ENCODE data around the gene MTR.

MTR gene

DNA sequence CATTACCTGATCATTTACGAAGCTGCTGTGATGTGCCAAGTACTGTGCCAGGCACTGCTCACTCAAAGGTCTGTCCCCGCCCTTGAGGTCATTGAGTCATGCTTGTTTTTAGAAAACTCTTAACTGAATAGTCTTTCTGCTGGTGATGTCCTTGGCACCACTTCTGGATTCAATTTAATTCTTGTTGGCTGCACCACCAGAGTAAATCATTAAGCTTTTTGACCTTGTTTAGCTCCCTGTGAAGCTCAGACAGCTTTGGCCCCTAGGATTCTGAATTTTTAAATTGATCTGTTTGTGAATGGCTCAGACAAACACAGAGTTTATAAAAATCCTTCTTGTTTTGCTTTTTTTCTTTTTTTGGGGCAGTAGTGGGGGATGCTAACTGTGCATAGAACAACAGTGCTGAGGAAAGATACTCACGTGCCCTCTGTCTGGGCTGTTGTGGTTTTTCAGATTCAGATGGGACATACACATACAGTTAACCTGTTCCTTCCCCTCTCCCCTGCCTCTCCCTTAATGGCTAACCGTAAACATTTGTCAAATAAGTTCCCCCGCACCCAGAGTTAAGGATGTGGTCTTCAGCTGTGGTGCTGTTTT, 67.6 kb downstream of the MTR start:
- H3K9me3 ChIP-seq (ENCODE audit: control insufficient read depth in 2 of 2, low read length in 2 of 2): no peaks in the 10 kb centered on the region
- H3K4me3 ChIP-seq (ENCODE audit: low read length in 2 of 2): no peak overlapping the region
- no peak overlapping the region for H3K27ac ChIP-seq (ENCODE audit: low read length)
- H3K27me3 ChIP-seq (ENCODE audit: control insufficient read depth in 1 of 2, insufficient read depth in 2 of 2, low read length in 2 of 2): no peaks in the 10 kb centered on the region
- peaks cover 8 to 21% of the 10 kb centered on the region in 2 donors for H3K36me3 ChIP-seq (ENCODE audit: control insufficient read depth in 2 of 2, insufficient read depth in 2 of 2, low read length in 2 of 2)
- no peak overlapping the region for H3K9ac ChIP-seq (ENCODE audit: low read length in 2 of 2)
- H3K4me1 ChIP-seq (ENCODE audit: control insufficient read depth, insufficient read depth, low read length): peaks cover 6% of the 10 kb centered on the region

DNA sequence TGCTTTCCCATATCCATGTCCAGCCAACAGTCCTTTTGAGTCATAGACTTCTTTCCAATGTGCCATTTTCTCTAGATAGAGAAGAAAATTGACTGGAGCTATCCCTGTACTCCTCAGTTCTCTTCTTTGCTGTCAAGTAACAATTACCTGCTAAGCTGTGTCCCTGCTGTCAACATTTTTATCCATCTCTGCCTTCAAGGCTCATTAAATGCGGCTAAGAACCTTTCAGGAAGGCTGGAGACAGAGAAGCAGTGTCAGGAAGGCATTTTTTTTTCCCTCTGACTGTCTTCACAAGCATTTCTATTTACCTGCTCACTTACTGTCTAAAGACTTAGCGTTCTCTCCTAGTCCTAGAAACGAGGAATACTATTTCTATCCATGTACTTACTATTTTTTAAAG, 69.1 kb downstream of the MTR start:
- Histone ChIP-seq H3K27ac (ENCODE audit: low read length) (no peak overlapping the region), H3K9me3 (ENCODE audit: control insufficient read depth in 2 of 2, low read length in 2 of 2) (no peaks in the 10 kb centered on the region), H3K4me1 (ENCODE audit: control insufficient read depth, insufficient read depth, low read length) (peaks cover 6% of the 10 kb centered on the region), H3K36me3 (ENCODE audit: control insufficient read depth in 2 of 2, insufficient read depth in 2 of 2, low read length in 2 of 2) (peaks cover 12 to 16% of the 10 kb centered on the region in 2 donors), H3K4me3 (ENCODE audit: low read length in 2 of 2) (no peak overlapping the region), H3K27me3 (ENCODE audit: control insufficient read depth in 1 of 2, insufficient read depth in 2 of 2, low read length in 2 of 2) (no peaks in the 10 kb centered on the region), H3K9ac (ENCODE audit: low read length in 2 of 2) (no peak overlapping the region)

DNA sequence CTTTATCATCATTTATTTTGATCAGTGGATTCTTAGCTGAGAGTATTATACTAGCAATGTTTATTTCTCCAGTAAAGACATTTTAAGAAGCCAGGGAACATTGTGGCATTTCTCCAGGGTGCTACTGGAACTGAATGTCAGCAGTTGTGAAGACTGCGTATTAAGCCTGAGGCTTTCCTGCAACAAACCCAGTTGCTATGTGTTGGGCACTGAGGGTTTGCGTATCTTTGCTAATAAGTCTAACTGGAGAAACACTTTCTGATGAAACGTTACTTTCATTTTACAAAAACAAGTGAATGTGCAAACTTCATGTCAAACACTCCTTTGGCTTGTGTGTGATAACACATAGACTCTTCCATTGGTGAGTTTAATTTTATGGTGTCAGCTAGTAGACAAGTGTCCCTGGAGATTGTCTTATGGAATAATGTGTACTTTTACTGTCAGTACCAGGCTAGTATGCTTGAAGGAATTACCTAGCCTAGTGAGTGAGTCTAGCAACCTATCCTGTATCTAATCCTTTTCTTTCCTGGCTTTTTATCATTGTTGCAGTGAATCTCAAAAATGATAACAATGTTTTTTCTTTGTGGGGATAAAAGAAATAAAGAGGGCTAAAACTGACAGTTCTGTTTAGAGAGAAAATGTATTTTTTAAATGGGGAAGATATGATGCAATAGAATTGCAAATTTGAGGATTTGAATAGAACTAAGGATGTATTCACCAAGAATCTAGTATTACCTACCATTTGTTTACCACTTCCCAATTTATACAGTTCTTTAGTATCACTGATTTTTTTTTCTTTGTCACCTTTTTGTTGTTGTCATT, 70.1 kb downstream of the MTR start:
- peaks cover 12 to 16% of the 10 kb centered on the region in 2 donors for H3K36me3 ChIP-seq (ENCODE audit: control insufficient read depth in 2 of 2, insufficient read depth in 2 of 2, low read length in 2 of 2)

DNA sequence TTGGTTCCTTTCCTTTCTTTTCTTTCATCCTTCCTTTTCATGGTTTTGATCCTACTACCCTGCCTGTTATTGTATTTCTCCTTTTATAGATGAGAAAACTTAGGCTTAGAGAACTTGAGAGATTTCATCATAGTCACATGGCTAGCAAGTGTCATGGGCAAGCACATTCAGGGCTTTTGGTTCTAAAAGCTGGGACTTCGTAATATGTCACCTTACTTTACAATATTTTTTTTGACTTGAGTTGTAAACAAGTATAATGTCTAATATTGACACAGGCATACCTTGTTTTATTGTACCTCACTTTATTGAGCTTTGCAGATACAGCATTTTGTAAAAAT, 70.7 kb downstream of the MTR start:
- Histone ChIP-seq H3K27me3 (ENCODE audit: control insufficient read depth in 1 of 2, insufficient read depth in 2 of 2, low read length in 2 of 2) (no peaks in the 10 kb centered on the region), H3K27ac (ENCODE audit: low read length) (peak overlapping the region; percentile 43), H3K36me3 (ENCODE audit: control insufficient read depth in 2 of 2, insufficient read depth in 2 of 2, low read length in 2 of 2) (peaks cover 12 to 14% of the 10 kb centered on the region in 2 donors), H3K9ac (ENCODE audit: low read length in 2 of 2) (peak overlapping the region in 1 of 2 donors; percentile 17), H3K4me1 (ENCODE audit: control insufficient read depth, insufficient read depth, low read length) (peaks cover 3% of the 10 kb centered on the region), H3K9me3 (ENCODE audit: control insufficient read depth in 2 of 2, low read length in 2 of 2) (no peaks in the 10 kb centered on the region), H3K4me3 (ENCODE audit: low read length in 2 of 2) (no peak overlapping the region)

More for the DNA sequence above, 70.1 kb downstream of the MTR start:
- H3K27me3 ChIP-seq (ENCODE audit: control insufficient read depth in 1 of 2, insufficient read depth in 2 of 2, low read length in 2 of 2): no peaks in the 10 kb centered on the region
- H3K9ac ChIP-seq (ENCODE audit: low read length in 2 of 2): peak overlapping the region; percentile 27 to 37
- peak overlapping the region; percentile 43 for H3K27ac ChIP-seq (ENCODE audit: low read length)
- H3K4me3 ChIP-seq (ENCODE audit: low read length in 2 of 2): peak overlapping the region; percentile 0 to 29
- H3K4me1 ChIP-seq (ENCODE audit: control insufficient read depth, insufficient read depth, low read length): peaks cover 3% of the 10 kb centered on the region
- no peaks in the 10 kb centered on the region for H3K9me3 ChIP-seq (ENCODE audit: control insufficient read depth in 2 of 2, low read length in 2 of 2)

DNA sequence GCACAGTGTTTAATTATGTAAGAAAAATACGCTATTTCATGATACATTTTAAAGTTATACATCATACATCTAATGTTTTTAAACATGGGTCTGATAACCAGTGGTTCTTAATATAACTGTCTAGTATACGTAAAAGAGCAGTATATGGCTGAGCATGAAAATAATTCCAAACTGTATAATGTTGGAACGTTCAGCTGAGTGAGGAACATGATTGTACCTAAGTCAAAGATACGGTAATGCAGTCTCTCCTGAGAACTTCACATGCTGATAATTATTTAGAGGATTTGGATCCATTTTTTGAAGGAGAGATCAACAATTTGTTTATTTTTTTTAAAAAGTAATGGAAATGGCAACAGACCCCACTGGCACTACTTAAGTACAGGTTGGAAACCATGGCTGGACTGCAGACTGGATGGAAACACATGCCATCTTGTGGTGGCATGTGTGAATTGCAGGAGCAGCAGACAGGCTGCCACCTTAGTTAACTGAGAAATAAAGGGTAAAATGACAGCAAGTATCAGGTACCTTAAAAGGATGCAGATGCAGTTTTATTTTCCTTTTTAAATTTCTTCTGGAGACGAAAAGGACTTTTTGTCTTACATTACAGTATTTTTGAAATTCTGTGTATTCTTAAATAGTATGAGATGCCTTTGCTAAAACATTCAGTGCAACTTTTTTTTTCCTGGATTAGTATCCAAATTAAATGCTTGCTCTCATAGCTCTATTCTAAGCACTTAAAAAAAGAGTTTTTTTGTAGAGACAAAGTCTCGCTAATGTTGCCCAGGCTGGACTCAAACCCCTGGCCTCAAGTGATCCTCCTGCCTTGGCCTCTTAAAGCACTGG, 73.8 kb downstream of the MTR start:
- Histone ChIP-seq H3K4me1 (ENCODE audit: control insufficient read depth, insufficient read depth, low read length) (no peaks in the 10 kb centered on the region), H3K9me3 (ENCODE audit: control insufficient read depth in 2 of 2, low read length in 2 of 2) (no peaks in the 10 kb centered on the region), H3K27me3 (ENCODE audit: control insufficient read depth in 1 of 2, insufficient read depth in 2 of 2, low read length in 2 of 2) (no peaks in the 10 kb centered on the region), H3K36me3 (ENCODE audit: control insufficient read depth in 2 of 2, insufficient read depth in 2 of 2, low read length in 2 of 2) (peaks cover 8 to 13% of the 10 kb centered on the region in 2 donors), H3K4me3 (ENCODE audit: low read length in 2 of 2) (no peak overlapping the region), H3K9ac (ENCODE audit: low read length in 2 of 2) (no peak overlapping the region), H3K27ac (ENCODE audit: low read length) (no peak overlapping the region)

DNA sequence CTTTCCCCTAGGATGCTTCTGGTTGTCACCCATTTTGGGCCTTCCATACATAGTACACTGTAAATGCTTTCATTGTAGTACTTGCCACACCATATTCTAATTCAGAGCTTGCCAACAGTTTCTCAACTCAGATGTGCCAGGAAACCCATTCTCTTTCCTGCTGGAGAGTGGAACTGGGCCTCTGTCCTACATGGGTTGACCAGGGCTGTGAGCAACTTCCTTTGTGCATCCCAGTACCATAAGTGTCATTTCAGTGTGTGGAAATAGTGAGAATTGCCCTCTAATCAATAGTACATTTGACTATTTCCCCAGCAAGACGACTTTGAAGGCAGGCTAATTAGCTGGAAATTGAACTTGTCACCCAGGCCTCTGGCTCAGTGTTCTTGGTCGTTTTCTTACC, 74.8 kb downstream of the MTR start:
- H3K36me3 ChIP-seq (ENCODE audit: control insufficient read depth in 2 of 2, insufficient read depth in 2 of 2, low read length in 2 of 2): peaks cover 9 to 14% of the 10 kb centered on the region in 2 donors
- H3K9ac ChIP-seq (ENCODE audit: low read length in 2 of 2): no peak overlapping the region
- H3K27ac ChIP-seq (ENCODE audit: low read length): no peak overlapping the region
- no peaks in the 10 kb centered on the region for H3K27me3 ChIP-seq (ENCODE audit: control insufficient read depth in 1 of 2, insufficient read depth in 2 of 2, low read length in 2 of 2)
- no peaks in the 10 kb centered on the region for H3K4me1 ChIP-seq (ENCODE audit: control insufficient read depth, insufficient read depth, low read length)
- no peak overlapping the region for H3K4me3 ChIP-seq (ENCODE audit: low read length in 2 of 2)
- H3K9me3 ChIP-seq (ENCODE audit: control insufficient read depth in 2 of 2, low read length in 2 of 2): no peaks in the 10 kb centered on the region

DNA sequence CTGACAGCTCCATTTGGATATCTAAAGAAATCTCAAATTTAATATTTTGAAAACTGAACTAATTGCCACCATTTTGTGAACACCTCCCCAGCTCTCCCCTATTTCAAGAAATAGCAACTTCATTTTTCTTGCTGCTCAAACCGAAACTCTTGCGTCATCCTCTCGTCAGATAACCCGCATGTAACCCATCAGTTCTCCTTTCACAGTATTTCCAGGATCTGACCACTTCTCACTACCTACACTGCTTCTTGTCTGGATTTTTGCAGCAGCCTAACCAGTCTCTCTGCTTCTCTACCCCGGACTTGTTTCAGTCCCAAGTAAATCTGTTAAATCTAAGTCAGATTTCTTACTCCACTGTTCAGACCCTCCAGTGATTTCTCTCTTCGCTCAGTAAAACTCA, 75.6 kb downstream of the MTR start:
- Histone ChIP-seq H3K27ac (ENCODE audit: low read length) (no peak overlapping the region), H3K9ac (ENCODE audit: low read length in 2 of 2) (no peak overlapping the region), H3K36me3 (ENCODE audit: control insufficient read depth in 2 of 2, insufficient read depth in 2 of 2, low read length in 2 of 2) (peaks cover 12 to 22% of the 10 kb centered on the region in 2 donors), H3K4me1 (ENCODE audit: control insufficient read depth, insufficient read depth, low read length) (no peaks in the 10 kb centered on the region), H3K4me3 (ENCODE audit: low read length in 2 of 2) (no peak overlapping the region), H3K27me3 (ENCODE audit: control insufficient read depth in 1 of 2, insufficient read depth in 2 of 2, low read length in 2 of 2) (no peaks in the 10 kb centered on the region), H3K9me3 (ENCODE audit: control insufficient read depth in 2 of 2, low read length in 2 of 2) (no peaks in the 10 kb centered on the region)

DNA sequence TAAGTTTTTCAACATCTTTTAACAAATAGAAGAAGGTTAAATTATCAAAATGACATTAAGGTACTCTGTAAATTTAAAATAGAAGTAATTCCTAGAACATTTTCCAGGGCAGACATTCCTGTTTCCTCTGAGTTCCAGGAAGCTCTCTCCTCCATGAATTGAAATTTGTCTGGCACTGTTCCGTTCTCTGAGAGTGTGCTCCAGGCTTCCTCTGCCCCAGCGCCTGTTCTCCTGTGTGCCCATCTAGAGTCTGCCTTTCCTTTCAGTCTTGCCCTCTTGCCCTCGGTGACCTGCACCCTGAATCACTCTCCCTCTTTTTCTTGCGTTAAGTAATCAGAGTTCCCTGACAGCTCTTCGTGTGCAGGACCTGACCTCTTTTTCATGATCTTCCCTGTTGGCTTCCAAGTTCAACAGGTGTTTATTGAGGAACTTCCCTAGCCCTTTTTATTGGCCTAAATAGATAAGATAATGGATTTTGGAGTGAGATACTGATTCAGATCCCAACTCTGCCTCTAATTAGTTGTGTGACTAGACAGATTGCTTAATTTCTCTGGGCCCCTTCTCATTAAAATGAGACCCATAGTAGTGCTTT, 77.1 kb downstream of the MTR start:
- Histone ChIP-seq H3K4me3 (ENCODE audit: low read length in 2 of 2) (no peak overlapping the region), H3K9ac (ENCODE audit: low read length in 2 of 2) (no peak overlapping the region), H3K36me3 (ENCODE audit: control insufficient read depth in 2 of 2, insufficient read depth in 2 of 2, low read length in 2 of 2) (peaks cover 13 to 29% of the 10 kb centered on the region in 2 donors)

DNA sequence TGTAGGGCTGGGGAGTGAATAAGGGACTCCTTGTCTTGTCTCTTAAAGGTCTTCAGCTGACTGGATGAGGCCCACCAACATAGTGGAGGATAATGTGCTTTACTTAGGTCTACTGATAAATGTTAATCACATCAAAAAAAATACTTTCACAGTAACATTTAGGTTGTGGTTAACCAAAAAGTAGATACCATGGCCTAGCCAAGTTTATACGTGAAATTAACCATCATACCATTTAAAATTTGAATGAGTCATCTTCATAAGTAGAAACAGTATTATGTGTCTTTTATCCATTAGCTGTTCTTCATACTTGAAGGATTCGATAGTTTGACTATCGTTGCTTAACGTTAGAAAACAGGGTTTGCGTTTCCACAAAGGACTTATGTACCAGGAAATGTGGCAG, 80.9 kb downstream of the MTR start:
- peaks cover 22 to 36% of the 10 kb centered on the region in 2 donors for H3K36me3 ChIP-seq (ENCODE audit: control insufficient read depth in 2 of 2, insufficient read depth in 2 of 2, low read length in 2 of 2)
- no peak overlapping the region for H3K27ac ChIP-seq (ENCODE audit: low read length)
- H3K4me3 ChIP-seq (ENCODE audit: low read length in 2 of 2): no peak overlapping the region
- no peak overlapping the region for H3K9ac ChIP-seq (ENCODE audit: low read length in 2 of 2)
- H3K4me1 ChIP-seq (ENCODE audit: control insufficient read depth, insufficient read depth, low read length): no peaks in the 10 kb centered on the region
- H3K27me3 ChIP-seq (ENCODE audit: control insufficient read depth in 1 of 2, insufficient read depth in 2 of 2, low read length in 2 of 2): no peaks in the 10 kb centered on the region
- no peaks in the 10 kb centered on the region for H3K9me3 ChIP-seq (ENCODE audit: control insufficient read depth in 2 of 2, low read length in 2 of 2)

More for the DNA sequence above, 77.1 kb downstream of the MTR start:
- H3K27me3 ChIP-seq (ENCODE audit: control insufficient read depth in 1 of 2, insufficient read depth in 2 of 2, low read length in 2 of 2): no peaks in the 10 kb centered on the region
- no peaks in the 10 kb centered on the region for H3K9me3 ChIP-seq (ENCODE audit: control insufficient read depth in 2 of 2, low read length in 2 of 2)
- no peaks in the 10 kb centered on the region for H3K4me1 ChIP-seq (ENCODE audit: control insufficient read depth, insufficient read depth, low read length)
- no peak overlapping the region for H3K27ac ChIP-seq (ENCODE audit: low read length)

DNA sequence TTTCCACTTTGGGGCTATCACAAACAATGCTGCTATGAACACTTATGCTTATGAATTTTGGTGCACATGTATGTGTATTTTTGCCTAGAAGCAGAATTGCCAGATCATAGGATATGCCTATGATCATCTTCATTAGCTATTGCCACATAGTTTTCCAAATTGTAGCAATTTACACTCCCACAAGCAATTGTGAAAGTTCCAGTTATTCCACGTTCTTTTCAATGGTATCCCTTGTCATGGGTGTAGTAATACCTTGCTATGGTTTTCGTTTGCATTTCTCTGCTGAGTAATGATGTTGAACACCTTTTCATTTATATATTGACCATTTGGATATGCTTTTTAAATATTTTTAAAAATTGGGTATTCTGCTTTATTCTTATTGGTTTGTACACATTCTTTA, 82.6 kb downstream of the MTR start:
- Histone ChIP-seq H3K4me1 (ENCODE audit: control insufficient read depth, insufficient read depth, low read length) (no peaks in the 10 kb centered on the region), H3K9me3 (ENCODE audit: control insufficient read depth in 2 of 2, low read length in 2 of 2) (no peaks in the 10 kb centered on the region), H3K27me3 (ENCODE audit: control insufficient read depth in 1 of 2, insufficient read depth in 2 of 2, low read length in 2 of 2) (no peaks in the 10 kb centered on the region), H3K4me3 (ENCODE audit: low read length in 2 of 2) (no peak overlapping the region), H3K36me3 (ENCODE audit: control insufficient read depth in 2 of 2, insufficient read depth in 2 of 2, low read length in 2 of 2) (peaks cover 27 to 39% of the 10 kb centered on the region in 2 donors), H3K9ac (ENCODE audit: low read length in 2 of 2) (no peak overlapping the region), H3K27ac (ENCODE audit: low read length) (no peak overlapping the region)
